8988T (cell line): ENCODE data around the gene ELANE.
"Not testable (repeated sequence)": the region's sequence is repeated elsewhere in the genome, so short reads cannot be mapped to it uniquely, and the experiment has no call there.

Experiments used
- DNase-seq: peaks from one replicate; pipeline ENCODE4 v3.0.0; 2011

ELANE gene

GRCh38 chr19:866769-867300 is 14.7 kb downstream of the ELANE start:
- no peak for DNase-seq

- DNase-seq: no peak
Measured at GRCh38 chr19:867301-867793, 15.2 kb downstream of the ELANE start.

GRCh38 chr19:867855-868457 is 15.9 kb downstream of the ELANE start:
- no peak for DNase-seq

- no peak for DNase-seq
Measured at GRCh38 chr19:868458-869244, 16.5 kb downstream of the ELANE start.

GRCh38 chr19:869245-870177 is 17.4 kb downstream of the ELANE start:
- DNase-seq: no peak

GRCh38 chr19:870314-870713 is 18.2 kb downstream of the ELANE start:
- no peak for DNase-seq

GRCh38 chr19:870963-871401 is 18.9 kb downstream of the ELANE start:
- no peak for DNase-seq

- no peak for DNase-seq
Measured at GRCh38 chr19:871446-872265, 19.6 kb downstream of the ELANE start.

- DNase-seq: peak; percentile 86
Measured at GRCh38 chr19:872266-872951, 20.3 kb downstream of the ELANE start.

GRCh38 chr19:873084-873483 is 21.0 kb downstream of the ELANE start:
- DNase-seq: peak; percentile 80

GRCh38 chr19:873561-874041 is 21.5 kb downstream of the ELANE start:
- DNase-seq: no peak

GRCh38 chr19:875265-875879 is 23.3 kb downstream of the ELANE start:
- DNase-seq: no peak

- DNase-seq: no peak
Measured at GRCh38 chr19:876089-876488, 24.0 kb downstream of the ELANE start.

- no peak for DNase-seq
Measured at GRCh38 chr19:876780-877314, 24.7 kb downstream of the ELANE start.

- not testable (repeated sequence) for DNase-seq
Measured at GRCh38 chr19:877992-878660, 26.0 kb downstream of the ELANE start.

GRCh38 chr19:878751-879561 is 26.9 kb downstream of the ELANE start:
- DNase-seq: not testable (repeated sequence)

- DNase-seq: no peak
Measured at GRCh38 chr19:879711-880438, 27.8 kb downstream of the ELANE start.

GRCh38 chr19:881385-882071 is 29.4 kb downstream of the ELANE start:
- no peak for DNase-seq
